H9 (cell line): ENCODE measurements around the gene WDR82. TPM values are rescaled to one million over a fixed set of nuclear protein-coding genes. Genes with fewer than 3 reads are reported as not detected.
A peak's percentile ranks its signal among the peaks of the same experiment; 100 is the strongest.

Source experiments
- DNase-seq: peaks from one replicate; pipeline ENCODE4 v3.0.0-alpha.2; 2017
- H2AFZ ChIP-seq: one replicate; pipeline ENCODE4 v1.6.1; 2013; ENCODE audit warnings: mild to moderate bottlenecking, low read length, control low read depth, moderate library complexity
- H2AK5ac ChIP-seq: 2 replicates; pipeline ENCODE4 v1.6.1; 2013; ENCODE audit warnings: low read length, control low read depth, mixed read lengths; ENCODE audit not compliant: insufficient read length
- H2BK120ac ChIP-seq: one replicate; pipeline ENCODE4 v1.6.1; 2013; ENCODE audit warnings: low read depth, mild to moderate bottlenecking, low read length, control low read depth, inconsistent platforms; ENCODE audit not compliant: poor library complexity, severe bottlenecking
- H2BK12ac ChIP-seq: 2 replicates; pipeline ENCODE4 v1.6.1; 2013; ENCODE audit warnings: low read length, control low read depth, mixed read lengths, low read depth; ENCODE audit not compliant: insufficient read length
- H2BK15ac ChIP-seq: 2 replicates; pipeline ENCODE4 v1.6.1; 2013; ENCODE audit warnings: low read depth, low read length, control low read depth
- H2BK20ac ChIP-seq: one replicate; pipeline ENCODE4 v1.6.1; 2013; ENCODE audit warnings: low read depth, mild to moderate bottlenecking, low read length, control low read depth, inconsistent platforms; ENCODE audit not compliant: poor library complexity, severe bottlenecking
- H2BK5ac ChIP-seq: 2 replicates; pipeline ENCODE4 v1.6.1; 2013; ENCODE audit warnings: low read length, control low read depth, mixed read lengths; ENCODE audit not compliant: insufficient read length
- H3K14ac ChIP-seq: 2 replicates; pipeline ENCODE4 v1.6.1; 2013; ENCODE audit warnings: low read length, control low read depth; ENCODE audit not compliant: insufficient read depth
- H3K18ac ChIP-seq: 2 replicates; pipeline ENCODE4 v1.6.1; 2013; ENCODE audit warnings: low read depth, mild to moderate bottlenecking, mixed read lengths, low read length, control low read depth; ENCODE audit not compliant: insufficient read length
- H3K23ac ChIP-seq: 2 replicates; pipeline ENCODE4 v1.6.1; 2013; ENCODE audit warnings: low read length, control low read depth, mixed read lengths, low read depth; ENCODE audit not compliant: insufficient read length
- H3K23me2 ChIP-seq: 2 replicates; pipeline ENCODE4 v1.6.1; 2013; ENCODE audit warnings: low read depth, mild to moderate bottlenecking, mixed read lengths, low read length, control low read depth; ENCODE audit not compliant: insufficient read length, poor library complexity, severe bottlenecking
- H3K27ac ChIP-seq: 2 replicates; pipeline ENCODE4 v1.5.1; 2013; ENCODE audit warnings: low read length, control low read depth, mixed read lengths, low read depth; ENCODE audit not compliant: insufficient read length
- H3K27me3 ChIP-seq: 2 replicates; pipeline ENCODE4 v1.6.1; 2013; ENCODE audit warnings: low read length, control low read depth, inconsistent platforms; ENCODE audit not compliant: insufficient read depth
- H3K4ac ChIP-seq: 2 replicates; pipeline ENCODE4 v1.6.1; 2013; ENCODE audit warnings: low read depth, mild to moderate bottlenecking, control low read depth, inconsistent platforms, low read length, moderate library complexity
- H3K4me1 ChIP-seq: 2 replicates; pipeline ENCODE4 v1.6.1; 2013; ENCODE audit warnings: low read length, control low read depth, inconsistent platforms; ENCODE audit not compliant: insufficient read depth
- H3K4me2 ChIP-seq: 2 replicates; pipeline ENCODE4 v1.6.1; 2013; ENCODE audit warnings: low read length, control low read depth, mixed read lengths; ENCODE audit not compliant: insufficient read length, insufficient read depth
- H3K56ac ChIP-seq: 2 replicates; pipeline ENCODE4 v1.6.1; 2013; ENCODE audit warnings: low read depth, mild to moderate bottlenecking, mixed read lengths, low read length, control low read depth; ENCODE audit not compliant: insufficient read length
- H3K79me1 ChIP-seq: 2 replicates; pipeline ENCODE4 v1.6.1; 2013; ENCODE audit warnings: low read depth, mild to moderate bottlenecking, moderate library complexity, low read length, control low read depth, inconsistent platforms; ENCODE audit not compliant: insufficient read depth, poor library complexity, severe bottlenecking
- H3K79me2 ChIP-seq: 2 replicates; pipeline ENCODE4 v1.6.1; 2013; ENCODE audit warnings: low read length, control low read depth, inconsistent platforms; ENCODE audit not compliant: insufficient read depth
- H3K9ac ChIP-seq: 2 replicates; pipeline ENCODE4 v1.6.1; 2013; ENCODE audit warnings: low read length, control low read depth, mixed read lengths; ENCODE audit not compliant: insufficient read length; ENCODE audit errors: extremely low read depth
- H3K9me3 ChIP-seq: one replicate; pipeline ENCODE4 v1.6.1; 2013; ENCODE audit warnings: low read depth, low read length, inconsistent platforms; ENCODE audit not compliant: control insufficient read depth
- H3T11ph ChIP-seq: one replicate; pipeline ENCODE4 v1.6.1; 2013; ENCODE audit warnings: mild to moderate bottlenecking, low read length, control low read depth, inconsistent platforms
- H4K20me1 ChIP-seq: one replicate; pipeline ENCODE4 v1.6.1; 2013; ENCODE audit not compliant: control insufficient read depth, insufficient read length, insufficient read depth
- H4K5ac ChIP-seq: 2 replicates; pipeline ENCODE4 v1.6.1; 2013; ENCODE audit warnings: low read depth, mild to moderate bottlenecking, mixed read lengths, low read length, control low read depth; ENCODE audit not compliant: insufficient read length
- H4K8ac ChIP-seq: replicated peaks from 2 replicates; pipeline ENCODE4 v1.6.1; 2013; ENCODE audit warnings: low read length, control low read depth, mixed read lengths, low read depth; ENCODE audit not compliant: insufficient read length
- H4K91ac ChIP-seq: 2 replicates; pipeline ENCODE4 v1.6.1; 2013; ENCODE audit warnings: low read depth, mild to moderate bottlenecking, moderate library complexity, mixed read lengths, low read length, control low read depth; ENCODE audit not compliant: insufficient read length
- H3K27ac Mint-ChIP-seq, 3 experiments: 2 replicates in 2 of 3; 3 replicates in 1 of 3; pipeline ENCODE4 v1.8.0; 2020 to 2021; ENCODE audit warnings: mixed read lengths in 3 of 3, mild to moderate bottlenecking in 1 of 3, moderate library complexity in 1 of 3
- H3K27me3 Mint-ChIP-seq: 2 replicates; pipeline ENCODE4 v1.8.0; 2021; ENCODE audit warnings: low read depth, mild to moderate bottlenecking, moderate library complexity, mixed read lengths
- H3K36me3 Mint-ChIP-seq, 3 experiments: 2 replicates in 2 of 3; 3 replicates in 1 of 3; pipeline ENCODE4 v1.8.0; 2020 to 2021; ENCODE audit warnings: low read depth in 3 of 3, mixed read lengths in 3 of 3; ENCODE audit not compliant: insufficient read depth in 1 of 3
- H3K4me1 Mint-ChIP-seq, 2 experiments: 2 replicates each; pipeline ENCODE4 v1.8.0; 2020; ENCODE audit warnings: mixed read lengths in 2 of 2
- H3K4me3 Mint-ChIP-seq, 2 experiments: 2 replicates in 1 of 2; 3 replicates in 1 of 2; pipeline ENCODE4 v1.8.0; 2020 to 2021; ENCODE audit warnings: mild to moderate bottlenecking in 2 of 2, mixed read lengths in 2 of 2, moderate library complexity in 1 of 2
- H3K9me3 Mint-ChIP-seq, 2 experiments: 2 replicates in 1 of 2; 3 replicates in 1 of 2; pipeline ENCODE4 v1.8.0; 2020; ENCODE audit warnings: mild to moderate bottlenecking in 2 of 2, mixed read lengths in 2 of 2, moderate library complexity in 1 of 2
- WGBS: extraction: QIAGEN DNeasy Blood & Tissue Kit; methylation state at CpG from one replicate; pipeline ENCODE4 v1.1.7; 2013; ENCODE audit warnings: missing lambda C conversion rate, low lambda C conversion rate, mixed read lengths; ENCODE audit not compliant: insufficient read length; ENCODE audit errors: extremely low coverage; 5-methylcytosine and 5-hydroxymethylcytosine counted together
- total RNA-seq: library from RNA; stranded (reverse); gene quantifications from 2 replicates; pipeline ENCODE4 v1.2.1, GENCODE V29; 2021
- TF ChIP-seq, protein P1 (sequence below): fragments of 200-600 bp; sonication (generic); conservative IDR thresholded peaks from 3 replicates; pipeline ENCODE4 v1.8.0; 2021; ENCODE audit warnings: antibody characterized with exemption, mild to moderate bottlenecking

WDR82 gene
- total RNA-seq, 1 experiment from 2014 or later = 83.1 TPM

DNA sequence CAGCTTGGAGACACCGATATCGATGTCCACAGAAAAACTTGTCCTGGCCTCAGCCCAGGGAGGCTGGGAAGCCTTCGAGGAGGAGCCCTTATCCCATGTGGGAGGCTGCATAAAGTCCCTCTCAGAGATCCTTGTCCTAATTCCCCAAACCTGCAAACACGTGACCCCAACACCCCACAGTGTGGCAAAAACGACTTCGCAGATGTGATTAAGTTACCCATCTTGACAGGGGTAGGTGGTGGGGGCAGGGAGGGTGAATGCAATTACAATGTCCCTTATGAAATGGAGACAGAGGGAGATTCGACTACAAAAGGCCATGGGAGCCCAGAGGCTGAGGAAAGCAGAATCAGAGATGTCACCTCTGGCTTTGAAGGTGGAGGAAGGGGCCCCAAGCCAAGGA, 50.7 kb downstream of the WDR82 start:
- Histone ChIP-seq H3K79me2 (no peaks in the 10 kb centered on the region), H3K27me3 (no peaks in the 10 kb centered on the region), H3K18ac (no peak overlapping the region), H2BK5ac (no peak overlapping the region), H2BK12ac (no peak overlapping the region), H2BK20ac (no peak overlapping the region), H3T11ph (no peak overlapping the region), H3K14ac (no peak overlapping the region), H3K23ac (no peak overlapping the region), H3K79me1 (no peaks in the 10 kb centered on the region), H4K8ac (no peak overlapping the region), H3K27ac (no peak overlapping the region), H3K4ac (no peak overlapping the region), H2BK120ac (no peak overlapping the region), H2BK15ac (no peak overlapping the region), H3K9ac (no peak overlapping the region), H3K56ac (no peak overlapping the region), H2AFZ (no peak overlapping the region), H3K23me2 (no peaks in the 10 kb centered on the region), H3K4me1 (no peaks in the 10 kb centered on the region), H3K4me2 (no peak overlapping the region), H4K20me1 (no peaks in the 10 kb centered on the region), H2AK5ac (no peak overlapping the region), H4K5ac (no peak overlapping the region), H4K91ac (no peak overlapping the region), H3K9me3 (no peaks in the 10 kb centered on the region)
- H3K36me3 Mint-ChIP-seq = peaks cover 12 to 27% (median 24%) of the 10 kb centered on the region in 3 experiments
- H3K27ac Mint-ChIP-seq = peak overlapping the region in 1 of 3 experiments; percentile 36; a peak in 1 of 7 replicates
- no CpG with 5 or more reads among the region's 7 CpGs for WGBS
- no peaks in the 10 kb centered on the region; the same call in none of the 2 replicates for H3K27me3 Mint-ChIP-seq
- H3K4me1 Mint-ChIP-seq = peaks cover 0 to 14% of the 10 kb centered on the region in 2 experiments; a peak in 3 of 4 replicates
- peak; percentile 24 for DNase-seq
- H3K4me3 Mint-ChIP-seq = peak overlapping the region in 1 of 2 experiments; percentile 5; a peak in 1 of 5 replicates
- H3K9me3 Mint-ChIP-seq = no peaks in the 10 kb centered on the region; a peak in 2 of 5 replicates
- TF ChIP-seq, protein P1, sequence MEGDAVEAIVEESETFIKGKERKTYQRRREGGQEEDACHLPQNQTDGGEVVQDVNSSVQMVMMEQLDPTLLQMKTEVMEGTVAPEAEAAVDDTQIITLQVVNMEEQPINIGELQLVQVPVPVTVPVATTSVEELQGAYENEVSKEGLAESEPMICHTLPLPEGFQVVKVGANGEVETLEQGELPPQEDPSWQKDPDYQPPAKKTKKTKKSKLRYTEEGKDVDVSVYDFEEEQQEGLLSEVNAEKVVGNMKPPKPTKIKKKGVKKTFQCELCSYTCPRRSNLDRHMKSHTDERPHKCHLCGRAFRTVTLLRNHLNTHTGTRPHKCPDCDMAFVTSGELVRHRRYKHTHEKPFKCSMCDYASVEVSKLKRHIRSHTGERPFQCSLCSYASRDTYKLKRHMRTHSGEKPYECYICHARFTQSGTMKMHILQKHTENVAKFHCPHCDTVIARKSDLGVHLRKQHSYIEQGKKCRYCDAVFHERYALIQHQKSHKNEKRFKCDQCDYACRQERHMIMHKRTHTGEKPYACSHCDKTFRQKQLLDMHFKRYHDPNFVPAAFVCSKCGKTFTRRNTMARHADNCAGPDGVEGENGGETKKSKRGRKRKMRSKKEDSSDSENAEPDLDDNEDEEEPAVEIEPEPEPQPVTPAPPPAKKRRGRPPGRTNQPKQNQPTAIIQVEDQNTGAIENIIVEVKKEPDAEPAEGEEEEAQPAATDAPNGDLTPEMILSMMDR = no peak
